ENCODE measurements around the gene RPS21.

RPS21 gene

GRCh38 chr20:62428396-62429295, 41.7 kb downstream of the RPS21 start:
- DNase-seq: no peak

DNA sequence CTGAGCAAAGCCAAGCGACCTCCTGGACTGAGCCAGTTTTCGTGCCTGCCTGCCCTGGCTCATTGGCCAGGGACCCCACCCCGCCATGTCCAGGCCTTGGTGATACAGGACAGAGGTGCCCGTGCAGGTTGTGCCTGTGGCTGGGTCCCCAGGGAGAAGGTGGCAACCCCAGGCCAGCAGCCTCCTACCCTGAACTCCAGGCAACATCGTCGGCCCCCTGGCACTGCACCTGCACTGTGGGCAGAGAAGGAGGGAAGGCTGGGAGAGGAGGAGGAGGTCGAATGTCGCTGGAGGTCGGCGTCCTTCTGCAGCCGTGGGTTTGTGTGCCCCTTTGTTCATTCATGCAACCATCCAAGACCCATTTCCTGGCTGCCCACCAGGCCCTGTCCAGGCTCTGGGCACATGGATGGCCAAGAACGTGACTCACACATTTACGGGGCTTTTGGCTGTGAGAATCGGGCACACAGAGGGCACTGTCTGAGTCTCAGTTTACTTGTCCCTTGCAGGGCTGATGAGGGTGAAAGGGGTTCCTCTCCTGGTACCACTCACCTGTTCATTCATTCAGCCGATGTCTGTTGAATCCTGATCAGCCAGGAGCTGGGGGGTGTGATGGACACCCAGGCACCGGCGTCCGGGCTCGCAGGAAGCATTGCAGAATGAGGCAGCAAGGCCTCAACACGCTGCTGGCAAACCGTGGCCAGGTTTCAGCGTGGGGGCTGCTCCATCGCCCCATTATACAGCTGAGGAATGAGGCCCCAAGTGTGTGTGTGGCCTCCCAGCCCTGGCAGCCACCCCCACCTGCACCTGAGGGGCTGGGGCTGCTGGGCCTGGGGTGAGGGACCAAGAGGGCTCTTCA, 42.8 kb downstream of the RPS21 start:
- DNase-seq: no peak

DNA sequence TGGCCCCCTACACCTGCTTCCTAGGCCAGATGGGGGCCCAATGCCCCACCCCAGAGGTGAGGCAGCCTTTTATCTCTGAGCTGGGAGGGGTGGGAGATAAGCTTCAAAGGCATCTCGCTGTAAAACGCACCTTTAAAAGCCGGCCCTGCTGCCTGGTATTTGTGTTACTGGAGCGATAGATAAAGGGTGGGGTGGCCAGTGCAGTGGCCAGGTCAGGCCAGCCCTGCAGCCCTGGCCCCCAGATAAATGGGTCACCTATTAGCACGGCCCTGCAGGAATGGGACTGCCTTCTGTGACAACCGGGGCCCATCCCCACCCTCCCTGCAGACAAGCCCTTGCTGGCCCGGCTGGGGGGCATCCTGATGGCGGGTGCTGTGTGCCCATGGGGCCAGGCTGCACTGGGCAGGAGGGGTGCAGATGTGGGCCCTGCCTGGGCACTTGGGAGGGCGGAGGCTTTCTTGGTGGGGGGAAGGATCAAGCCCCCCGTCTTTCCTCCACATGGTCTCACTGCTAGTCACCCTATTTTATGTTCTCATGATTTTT, 43.5 kb downstream of the RPS21 start:
- DNase-seq: no peak

GRCh38 chr20:62430866-62431447, 44.1 kb downstream of the RPS21 start:
- no peak for DNase-seq

DNA sequence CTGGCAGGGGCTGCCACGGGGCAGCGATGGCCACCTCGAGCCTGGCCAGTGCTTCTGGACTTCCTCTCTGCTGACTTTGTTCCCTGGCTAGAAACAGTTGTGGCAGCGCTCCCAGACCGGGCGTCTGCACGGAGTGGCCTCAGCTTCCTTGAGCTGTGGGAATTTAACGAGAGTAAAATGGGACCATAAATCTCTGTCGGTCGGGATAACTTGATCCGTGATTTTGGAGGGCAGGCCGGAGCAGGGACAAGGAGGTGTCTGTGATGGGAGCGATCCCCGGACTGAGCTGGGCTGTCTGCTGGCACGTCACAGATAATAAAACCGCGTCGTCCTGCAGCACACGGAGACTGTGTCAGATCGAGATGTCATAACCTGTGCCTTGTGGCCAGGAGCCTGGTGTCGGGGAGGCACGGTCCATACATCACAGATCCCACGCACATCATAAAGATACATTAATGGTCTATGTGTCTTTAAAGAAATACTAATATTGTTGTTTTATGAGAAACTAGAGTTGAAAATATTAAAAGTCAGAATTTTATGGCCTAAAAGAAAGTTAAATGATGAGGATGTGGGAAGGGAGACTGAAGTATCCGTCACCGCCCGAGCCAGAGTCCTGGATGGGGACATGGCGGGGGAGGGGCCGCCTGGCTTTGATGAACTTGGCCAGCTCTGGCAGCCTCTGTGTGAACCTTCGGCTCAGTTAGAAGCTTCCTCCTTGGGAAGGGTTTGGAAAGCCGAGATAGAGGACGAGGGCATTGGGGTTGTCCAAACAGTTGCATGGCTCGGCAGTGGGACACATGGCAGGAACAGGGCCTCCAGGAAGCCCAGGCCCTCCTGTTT, 47.0 kb downstream of the RPS21 start:
- DNase-seq: no peak

DNA sequence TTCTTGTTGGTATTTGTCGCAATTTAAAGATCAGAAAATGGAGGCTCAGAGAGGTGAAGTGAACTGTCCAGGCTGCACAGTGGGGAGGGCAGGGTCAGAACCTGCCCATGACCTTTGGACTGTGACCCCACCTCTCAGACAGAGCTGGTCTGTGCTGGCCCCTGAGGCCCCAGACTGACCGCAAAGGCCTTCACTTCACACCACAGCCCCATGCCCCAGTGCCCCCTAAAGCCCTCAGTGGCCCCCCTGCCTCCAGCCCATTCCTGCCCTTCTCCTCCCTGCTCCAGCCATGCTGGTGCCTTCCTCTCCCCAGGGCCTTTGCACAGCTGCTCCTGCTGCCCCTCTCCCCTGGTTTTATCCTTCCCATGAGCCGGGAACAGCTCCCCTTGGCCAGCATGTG, 49.8 kb downstream of the RPS21 start:
- DNase-seq: no peak

GRCh38 chr20:62437496-62437895, 50.6 kb downstream of the RPS21 start:
- DNase-seq: no peak

DNA sequence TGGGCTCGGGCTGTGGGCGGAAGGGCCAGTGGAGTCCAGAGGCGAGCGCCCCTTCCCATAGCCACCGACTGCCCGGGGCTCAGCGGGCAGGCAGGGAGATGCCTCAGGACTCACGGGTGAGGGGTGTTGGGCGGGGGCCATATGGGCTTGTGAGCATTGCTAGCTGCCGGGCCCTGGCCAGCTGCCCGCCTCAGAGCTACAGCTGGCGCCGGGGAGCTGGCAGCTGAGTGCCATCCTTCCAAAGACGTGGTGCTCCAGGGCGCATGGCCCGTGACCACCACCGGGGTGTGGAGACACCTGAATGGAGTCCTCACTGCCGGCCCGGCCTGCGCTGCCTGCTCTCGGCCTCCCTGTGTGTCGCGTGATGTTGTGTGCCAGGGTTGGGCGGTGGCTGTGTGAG, 51.0 kb downstream of the RPS21 start:
- no peak for DNase-seq
